ENCODE data around the gene SLC12A8. TPM values are rescaled to one million over a fixed set of nuclear protein-coding genes. Genes with fewer than 3 reads are reported as not detected.
A peak's percentile ranks its signal among the peaks of the same experiment; 100 is the strongest.

Gene SLC12A8
- total and polyA plus RNA-seq, 8 donors: 1.5 to 31.7 (median 12.3) TPM

DNA sequence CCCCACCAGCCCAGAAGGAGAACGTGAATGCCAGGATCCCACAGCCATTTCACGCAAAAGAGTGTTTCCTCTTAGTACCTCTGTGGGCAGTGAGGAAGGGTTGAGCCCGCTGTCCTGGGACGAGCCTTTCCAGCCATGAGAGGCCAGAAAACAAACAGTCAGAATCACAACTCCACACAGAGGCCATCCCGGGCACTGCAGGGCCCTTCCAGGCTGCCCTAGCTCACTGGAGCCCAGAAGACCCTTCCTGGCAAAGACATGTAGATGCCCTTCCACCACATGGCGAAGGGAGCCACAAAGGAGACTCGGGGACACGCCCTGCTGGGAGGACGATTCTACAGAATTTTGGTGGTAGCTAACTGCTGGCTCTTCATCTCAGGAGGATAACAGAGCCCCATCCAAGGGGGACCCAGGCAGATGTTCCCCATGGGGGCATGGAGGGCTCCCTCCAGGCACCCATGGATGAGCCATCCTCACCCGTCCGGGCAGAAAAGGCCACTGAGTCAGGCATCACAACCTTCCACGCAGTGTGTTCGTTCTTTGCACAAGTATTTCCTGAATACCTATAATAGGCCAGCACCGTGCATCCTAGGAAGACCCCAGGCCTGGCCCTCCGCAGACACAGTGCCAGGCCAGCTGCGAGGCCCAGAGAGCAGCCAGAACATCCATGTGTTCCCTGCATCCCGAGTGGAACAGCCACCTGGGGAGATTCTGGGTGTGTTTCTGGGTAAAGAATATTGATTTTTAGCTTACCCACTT is 47.2 kb downstream of the SLC12A8 start:
- Histone ChIP-seq H3K27me3 (no peaks in the 10 kb centered on the region), H3K4me3 (no peak overlapping the region), H3K9me3 (no peaks in the 10 kb centered on the region), H3K27ac (peak overlapping the region; percentile 63 to 91 (median 71)), H3K36me3 (no peaks in the 10 kb centered on the region), H3K4me1 (peaks cover 25 to 49% (median 36%) of the 10 kb centered on the region in 4 donors)
- intact Hi-C loops (cut with DNase I; ENCODE audit: low total_unique reads): loop anchor here (5.0 kb wide), 1 partner anchor 168 kb away; no protein-coding TSS in a partner anchor
- DNase-seq: peak in 1 of 2 donors; percentile 57
- WGBS, 5 donors: 71 to 86% (median 82%) methylated on average over 15 to 17 of the region's 17 CpGs
- TF ChIP-seq POLR2A (IDR thresholded peaks at IDR 0.05): no peak
- TF ChIP-seq, protein P1, sequence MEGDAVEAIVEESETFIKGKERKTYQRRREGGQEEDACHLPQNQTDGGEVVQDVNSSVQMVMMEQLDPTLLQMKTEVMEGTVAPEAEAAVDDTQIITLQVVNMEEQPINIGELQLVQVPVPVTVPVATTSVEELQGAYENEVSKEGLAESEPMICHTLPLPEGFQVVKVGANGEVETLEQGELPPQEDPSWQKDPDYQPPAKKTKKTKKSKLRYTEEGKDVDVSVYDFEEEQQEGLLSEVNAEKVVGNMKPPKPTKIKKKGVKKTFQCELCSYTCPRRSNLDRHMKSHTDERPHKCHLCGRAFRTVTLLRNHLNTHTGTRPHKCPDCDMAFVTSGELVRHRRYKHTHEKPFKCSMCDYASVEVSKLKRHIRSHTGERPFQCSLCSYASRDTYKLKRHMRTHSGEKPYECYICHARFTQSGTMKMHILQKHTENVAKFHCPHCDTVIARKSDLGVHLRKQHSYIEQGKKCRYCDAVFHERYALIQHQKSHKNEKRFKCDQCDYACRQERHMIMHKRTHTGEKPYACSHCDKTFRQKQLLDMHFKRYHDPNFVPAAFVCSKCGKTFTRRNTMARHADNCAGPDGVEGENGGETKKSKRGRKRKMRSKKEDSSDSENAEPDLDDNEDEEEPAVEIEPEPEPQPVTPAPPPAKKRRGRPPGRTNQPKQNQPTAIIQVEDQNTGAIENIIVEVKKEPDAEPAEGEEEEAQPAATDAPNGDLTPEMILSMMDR (IDR thresholded peaks at IDR 0.05): peak in 4 of 7 experiments; percentile 39 to 61 (median 48)
- TF ChIP-seq POLR2AphosphoS5 (IDR thresholded peaks at IDR 0.05): no peak
- no peak for TF ChIP-seq EP300 (IDR thresholded peaks at IDR 0.05)

DNA sequence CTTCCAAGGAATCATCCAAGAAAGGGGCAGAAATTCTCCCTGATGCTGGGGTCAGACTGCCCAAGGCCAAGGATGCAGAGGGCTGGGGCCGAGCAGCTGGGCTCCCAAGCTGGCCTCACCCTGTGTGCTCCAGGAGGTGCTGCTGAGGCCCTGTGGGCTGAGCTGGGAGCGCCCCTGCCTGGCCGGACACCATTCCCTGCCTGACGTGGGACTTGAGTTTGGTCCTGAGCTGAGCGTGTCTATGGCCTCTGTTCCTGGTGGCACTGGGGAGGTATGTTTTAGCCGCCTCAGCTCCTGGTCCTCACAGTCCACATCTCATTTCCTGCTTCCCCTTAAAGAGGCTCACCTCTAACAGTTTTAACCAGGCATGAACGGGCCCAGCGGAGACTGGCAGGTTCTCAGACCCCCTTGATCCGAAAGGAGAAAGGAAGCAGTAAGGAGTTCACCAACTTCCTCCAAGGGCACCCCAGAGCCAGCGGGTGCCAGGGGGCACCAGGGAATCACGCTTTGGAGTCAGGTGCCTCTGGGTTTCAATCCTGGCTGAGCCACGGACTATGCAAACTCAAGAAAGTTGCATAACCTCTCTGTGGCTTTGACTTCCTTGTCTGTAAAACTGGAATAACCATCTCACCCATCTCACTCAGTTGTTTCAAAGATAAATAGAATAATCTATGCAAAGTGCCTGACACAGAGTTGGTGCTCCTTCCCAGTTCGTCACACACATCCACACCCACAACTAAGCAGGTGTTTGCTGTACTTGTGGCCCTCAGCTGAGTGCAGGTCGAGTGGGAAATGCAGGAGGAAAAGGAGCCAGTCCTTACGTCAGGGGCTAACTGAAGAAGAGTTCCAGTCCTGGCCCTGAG is 48.6 kb downstream of the SLC12A8 start:
- Histone ChIP-seq H3K27me3 (no peaks in the 10 kb centered on the region), H3K36me3 (no peaks in the 10 kb centered on the region), H3K4me3 (no peak overlapping the region), H3K27ac (peak overlapping the region; percentile 64 to 91 (median 71)), H3K9me3 (no peaks in the 10 kb centered on the region), H3K4me1 (peaks cover 25 to 49% (median 37%) of the 10 kb centered on the region in 4 donors)
- TF ChIP-seq POLR2AphosphoS5 (IDR thresholded peaks at IDR 0.05): peak in 2 of 3 donors; percentile 60 to 73
- no peak for TF ChIP-seq POLR2A (IDR thresholded peaks at IDR 0.05)
- DNase-seq: peak; percentile 51 to 71
- WGBS, 5 donors: 40 to 66% (median 57%) methylated on average over 13 to 15 of the region's 15 CpGs
- intact Hi-C loops (cut with DNase I; ENCODE audit: low total_unique reads): no loop called here

DNA sequence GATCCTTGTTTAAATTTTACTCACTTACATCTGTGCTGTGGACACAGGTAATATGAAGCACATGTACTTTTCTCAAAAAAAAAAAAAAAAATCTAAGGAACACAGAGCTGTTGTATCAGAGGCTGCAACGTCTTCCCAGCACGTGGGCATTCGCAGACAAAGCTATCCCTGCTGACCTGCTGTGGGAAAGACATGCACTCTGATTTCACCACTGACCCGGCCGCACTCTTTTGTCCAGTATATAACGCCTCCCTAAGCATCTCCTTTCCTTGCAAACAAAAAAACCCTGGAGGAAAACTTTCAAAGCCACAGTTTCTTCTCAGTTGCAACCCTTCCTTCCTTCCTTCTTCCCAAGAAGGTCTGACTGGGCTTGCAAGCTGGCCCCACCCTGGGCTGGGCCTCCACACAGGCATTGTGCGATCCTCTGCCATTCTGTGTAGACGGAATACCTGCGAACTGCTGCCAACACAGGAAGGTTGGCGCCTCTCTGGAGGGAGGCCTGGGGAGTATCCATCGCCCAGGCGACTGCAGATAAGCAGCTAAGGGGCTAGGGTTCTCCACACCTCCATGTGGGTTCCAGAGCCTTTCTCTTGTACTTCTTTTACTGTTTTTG is 50.8 kb downstream of the SLC12A8 start:
- intact Hi-C loops (cut with DNase I; ENCODE audit: low total_unique reads): no loop called here
- Histone ChIP-seq H3K4me1 (peaks cover 25 to 49% (median 37%) of the 10 kb centered on the region in 4 donors), H3K27me3 (no peaks in the 10 kb centered on the region), H3K9me3 (no peaks in the 10 kb centered on the region), H3K27ac (peak overlapping the region in 4 of 5 donors; percentile 23 to 87 (median 34)), H3K4me3 (no peak overlapping the region), H3K36me3 (no peaks in the 10 kb centered on the region)
- peak in 1 of 2 donors; percentile 56 for DNase-seq
- TF ChIP-seq, protein P1 (IDR thresholded peaks at IDR 0.05): no peak
- TF ChIP-seq POLR2A (IDR thresholded peaks at IDR 0.05): no peak
- TF ChIP-seq POLR2AphosphoS5 (IDR thresholded peaks at IDR 0.05): peak in 2 of 3 donors; percentile 48 to 61
- no peak for TF ChIP-seq EP300 (IDR thresholded peaks at IDR 0.05)
- WGBS, 5 donors: 55 to 73% (median 61%) methylated on average over 12 of the region's 12 CpGs

DNA sequence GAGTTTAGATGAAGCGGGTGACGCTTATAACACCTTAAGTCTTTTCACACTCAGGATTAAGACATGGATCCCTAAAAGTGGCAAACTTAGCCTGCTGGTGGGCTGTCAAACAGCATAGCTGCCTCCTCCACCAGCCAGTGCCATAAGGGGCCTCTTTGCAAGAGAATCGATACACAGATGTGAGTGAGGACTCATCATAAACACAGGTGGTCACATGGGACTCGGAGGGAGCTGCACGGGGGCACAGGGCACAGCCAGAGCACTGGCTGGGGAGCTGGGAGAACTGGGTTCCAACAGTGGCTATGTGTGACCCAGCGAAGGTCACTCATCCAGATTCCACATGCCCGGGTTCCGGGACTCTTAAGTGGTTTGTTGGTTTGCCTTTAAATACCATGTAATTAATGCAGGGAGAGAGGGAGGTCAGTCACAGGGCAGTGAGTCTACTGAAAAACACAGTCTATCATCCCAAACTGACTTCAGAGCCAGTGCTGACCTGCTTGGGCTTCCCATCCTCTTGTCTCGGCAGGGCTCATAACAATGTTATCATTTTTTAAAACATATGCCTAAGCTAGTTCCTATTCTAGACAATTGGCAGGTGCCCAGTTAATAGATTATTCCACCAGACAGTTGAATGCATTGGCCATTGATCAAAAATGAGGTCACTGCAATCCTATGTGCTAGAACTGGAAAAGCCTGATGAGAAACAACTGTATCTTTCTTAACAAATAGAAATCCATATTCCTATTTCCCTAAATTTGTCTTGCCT is 51.8 kb downstream of the SLC12A8 start:
- Histone ChIP-seq H3K9me3 (no peaks in the 10 kb centered on the region), H3K4me3 (no peak overlapping the region), H3K36me3 (no peaks in the 10 kb centered on the region), H3K27ac (peak overlapping the region in 3 of 5 donors; percentile 23 to 87 (median 42)), H3K27me3 (no peaks in the 10 kb centered on the region), H3K4me1 (peaks cover 25 to 49% (median 37%) of the 10 kb centered on the region in 4 donors)
- TF ChIP-seq, protein P1 (IDR thresholded peaks at IDR 0.05): no peak
- no peak for TF ChIP-seq POLR2A (IDR thresholded peaks at IDR 0.05)
- DNase-seq: peak in 1 of 2 donors; percentile 81
- intact Hi-C loops (cut with DNase I; ENCODE audit: low total_unique reads): no loop called here
- WGBS, 5 donors: 67 to 83% (median 78%) methylated on average over 9 of the region's 9 CpGs

Measured in stomach (tissue), 9 donors.